AML-193 (cell line): ENCODE data around the gene CLIC6.
"Not testable (repeated sequence)": the region's sequence is repeated elsewhere in the genome, so short reads cannot be mapped to it uniquely, and the experiment has no call there.

Source experiments
- DNase-seq, 2 experiments: peaks; one replicate each; lab custom pipeline; 2025; lab: John Stamatoyannopoulos, UW

Gene CLIC6

GRCh38 chr21:34692458-34693020 is 23.7 kb downstream of the CLIC6 start:
- DNase-seq = no peak

GRCh38 chr21:34693192-34693810 is 24.5 kb downstream of the CLIC6 start:
- DNase-seq = peak; percentile 49 to 61

GRCh38 chr21:34695434-34695833 is 26.6 kb downstream of the CLIC6 start:
- no peak for DNase-seq

GRCh38 chr21:34696121-34696520 is 27.3 kb downstream of the CLIC6 start:
- no peak for DNase-seq

- DNase-seq = no peak
Observed at GRCh38 chr21:34697826-34698225, 29.0 kb downstream of the CLIC6 start.

- DNase-seq = no peak
Observed at GRCh38 chr21:34698270-34699015, 29.6 kb downstream of the CLIC6 start.

- no peak for DNase-seq
Observed at GRCh38 chr21:34700605-34701004, 31.8 kb downstream of the CLIC6 start.

- DNase-seq = no peak
Observed at GRCh38 chr21:34701726-34702125, 32.9 kb downstream of the CLIC6 start.

GRCh38 chr21:34702341-34703170 is 33.8 kb downstream of the CLIC6 start:
- DNase-seq = no peak

GRCh38 chr21:34703571-34703970 is 34.8 kb downstream of the CLIC6 start:
- no peak for DNase-seq

- no peak for DNase-seq
Observed at GRCh38 chr21:34704119-34704518, 35.3 kb downstream of the CLIC6 start.

- DNase-seq = no peak
Observed at GRCh38 chr21:34705011-34705410, 36.2 kb downstream of the CLIC6 start.

- DNase-seq = no peak
Observed at GRCh38 chr21:34706337-34706736, 37.5 kb downstream of the CLIC6 start.

GRCh38 chr21:34707876-34708325 is 39.1 kb downstream of the CLIC6 start:
- no peak for DNase-seq

GRCh38 chr21:34713621-34714020 is 44.8 kb downstream of the CLIC6 start:
- DNase-seq = no peak

- DNase-seq = no peak
Observed at GRCh38 chr21:34715518-34715917, 46.7 kb downstream of the CLIC6 start.

GRCh38 chr21:34715985-34716596 is 47.3 kb downstream of the CLIC6 start:
- DNase-seq = no peak

- not testable (repeated sequence) for DNase-seq
Observed at GRCh38 chr21:34718529-34718928, 49.7 kb downstream of the CLIC6 start.

GRCh38 chr21:34722684-34723300 is 54.0 kb downstream of the CLIC6 start:
- no peak for DNase-seq

GRCh38 chr21:34724131-34724856 is 55.5 kb downstream of the CLIC6 start:
- no peak for DNase-seq

GRCh38 chr21:34724857-34725195 is 56.0 kb downstream of the CLIC6 start:
- no peak for DNase-seq
